Panc1 (cell line): ENCODE measurements around the gene HDAC3.

Experiments used
- CTCF ChIP-seq: fragments of 450-650 bp; IDR thresholded peaks from 2 replicates; pipeline ENCODE4 v1.5.1; 2017; ENCODE audit warnings: mild to moderate bottlenecking
- POLR2AphosphoS5 ChIP-seq: IDR thresholded peaks from 2 replicates; pipeline ENCODE4 v1.6.1; 2012; ENCODE audit warnings: mild to moderate bottlenecking, low read depth, low read length, moderate library complexity
- REST ChIP-seq, 2 experiments: IDR thresholded peaks; 2 replicates each; pipeline ENCODE4 v1.6.1; 2011 to 2012; ENCODE audit warnings: low read depth in 2 of 2, control low read depth in 1 of 2, low read length in 1 of 2, mild to moderate bottlenecking in 1 of 2, moderate library complexity in 1 of 2; ENCODE audit not compliant: insufficient read depth in 1 of 2

- TF ChIP-seq CTCF = no peak
- TF ChIP-seq POLR2AphosphoS5 = no peak
- TF ChIP-seq REST (IDR thresholded peaks at IDR 0.05; ENCODE audit: insufficient read depth in 1 of 2, low read depth in 2 of 2, low read length in 1 of 2) = no peak
Observed at GRCh38 chr5:141617682-141618029, 19.0 kb downstream of the HDAC3 start.
